PC-9 (cell line): ENCODE results near the gene SND1. TPM values are rescaled to one million over a fixed set of nuclear protein-coding genes. Genes with fewer than 3 reads are reported as not detected.
"Not testable (repeated sequence)": the region's sequence is repeated elsewhere in the genome, so short reads cannot be mapped to it uniquely, and the experiment has no call there.

Source experiments
- BruUV-seq: library from RNA; stranded (reverse); fragments of 400-500 nt; replicated peaks from 2 replicates; lab custom pipeline; 2021; lab: Mats Ljungman, UMichigan
- CTCF ChIA-PET: fragments of 300-600 bp; sonication (Branson Sonifier 250); formaldehyde crosslinking; loops from one replicate; lab custom pipeline; 2022; ENCODE audit warnings: antibody characterized with exemption; lab: Charles Lee
- POLR2A ChIA-PET: fragments of 300-600 bp; sonication (Branson Sonifier 250); formaldehyde crosslinking; loops from one replicate; lab custom pipeline; 2022; ENCODE audit warnings: antibody characterized with exemption; ENCODE audit not compliant: unreplicated experiment; lab: Charles Lee
- DNase-seq, 2 experiments: peaks; one replicate each; pipeline versions ENCODE4 v3.0.0 to v3.0.0-alpha.2; 2015 to 2022; ENCODE audit warnings: mixed read lengths in 1 of 2
- H2AFZ ChIP-seq: fragments of 200-600 bp; sonication (generic); 2 replicates; pipeline ENCODE4 v1.8.1; 2017; ENCODE audit warnings: antibody characterized with exemption
- H3F3A ChIP-seq: fragments of 200-600 bp; sonication (generic); 2 replicates; pipeline ENCODE4 v1.8.1; 2017; ENCODE audit warnings: antibody characterized with exemption, mild to moderate bottlenecking, low read depth; ENCODE audit not compliant: insufficient read depth
- H3K27ac ChIP-seq: fragments of 200-600 bp; sonication (generic); 2 replicates; pipeline ENCODE4 v1.6.1; 2016; ENCODE audit warnings: mixed run types
- H3K27me3 ChIP-seq: fragments of 200-600 bp; sonication (generic); 2 replicates; pipeline ENCODE4 v1.6.1; 2016; ENCODE audit warnings: low read depth, mixed run types; ENCODE audit not compliant: insufficient read depth
- H3K36me3 ChIP-seq: fragments of 200-600 bp; sonication (generic); 2 replicates; pipeline ENCODE4 v1.6.1; 2016; ENCODE audit warnings: low read depth, mixed run types
- H3K4me1 ChIP-seq: fragments of 200-600 bp; sonication (generic); replicated peaks from 2 replicates; pipeline ENCODE4 v1.6.1; 2016; ENCODE audit warnings: mixed run types; ENCODE audit not compliant: insufficient read depth
- H3K4me2 ChIP-seq: fragments of 200-600 bp; sonication (generic); 2 replicates; pipeline ENCODE4 v1.6.1; 2017; ENCODE audit warnings: mixed run types
- H3K4me3 ChIP-seq: fragments of 200-600 bp; sonication (generic); 2 replicates; pipeline ENCODE4 v1.6.1; 2016; ENCODE audit warnings: mixed run types
- H3K79me2 ChIP-seq: fragments of 200-600 bp; sonication (generic); 2 replicates; pipeline ENCODE4 v1.6.1; 2017; ENCODE audit warnings: low read depth, mixed run types
- H3K9me2 ChIP-seq: fragments of 200-600 bp; sonication (generic); 2 replicates; pipeline ENCODE4 v1.8.1; 2017; ENCODE audit warnings: mild to moderate bottlenecking; ENCODE audit not compliant: insufficient read depth
- H3K9me3 ChIP-seq: fragments of 200-600 bp; sonication (generic); 2 replicates; pipeline ENCODE4 v1.8.1; 2016; ENCODE audit warnings: low read depth; ENCODE audit not compliant: insufficient read depth
- H4K20me1 ChIP-seq: fragments of 200-600 bp; sonication (generic); 2 replicates; pipeline ENCODE4 v1.8.1; 2017; ENCODE audit not compliant: insufficient read depth
- EZH2 ChIP-seq: fragments of 200-600 bp; sonication (generic); IDR thresholded peaks from 2 replicates; pipeline ENCODE4 v1.8.0; 2017; ENCODE audit warnings: antibody characterized with exemption, low read depth
- intact Hi-C: fragments of 100-400 bp; cut with micrococcal nuclease; formaldehyde crosslinking; loops from one replicate; pipeline ENCODE4 v1.10.0; 2022; ENCODE audit not compliant: unreplicated experiment
- total RNA-seq: library from RNA; stranded (reverse); gene quantifications from 2 replicates; pipeline ENCODE4 v1.2.3, GENCODE V29; 2021
- TF ChIP-seq, protein P1 (sequence below): fragments of 200-600 bp; sonication (generic); conservative IDR thresholded peaks from 2 replicates; pipeline ENCODE4 v1.6.1; 2017; ENCODE audit warnings: mixed run types, antibody characterized with exemption, mild to moderate bottlenecking, moderate library complexity

The SND1 gene
- total RNA-seq, 1 experiment from 2014 or later: 273 TPM

DNA sequence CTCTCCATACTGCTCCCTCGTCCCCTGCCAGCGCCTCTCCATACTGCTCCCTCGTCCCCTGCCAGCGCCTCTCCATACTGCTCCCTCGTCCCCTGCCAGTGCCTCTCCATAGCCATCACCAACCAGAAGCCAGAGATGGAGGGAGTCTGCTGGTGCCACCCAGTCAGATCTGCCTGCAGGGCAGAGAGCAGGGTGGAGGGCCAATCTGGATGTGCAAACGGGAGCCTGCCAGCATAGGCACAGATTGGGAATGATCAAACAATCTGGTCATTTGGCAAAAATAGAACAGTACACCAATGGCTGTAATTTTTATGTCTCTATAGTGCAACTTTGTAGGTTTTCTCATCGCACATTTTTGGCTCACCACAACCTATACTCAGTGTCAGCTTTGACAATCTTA is 456.1 kb downstream of the SND1 start:
- H3K4me2 ChIP-seq: no peak overlapping the region
- H3K9me3 ChIP-seq: no peaks in the 10 kb centered on the region
- ChIA-PET CTCF (no interaction called here), POLR2A (no interaction called here)
- no peaks in the 10 kb centered on the region for H3K36me3 ChIP-seq
- no TSS peak for BruUV-seq
- intact Hi-C loops: no loop called here
- no peak overlapping the region for H3K27ac ChIP-seq
- H3K4me3 ChIP-seq: no peak overlapping the region
- H3K4me1 ChIP-seq: no peaks in the 10 kb centered on the region
- no peaks in the 10 kb centered on the region for H3K79me2 ChIP-seq
- no peaks in the 10 kb centered on the region for H4K20me1 ChIP-seq
- H2AFZ ChIP-seq: no peak overlapping the region
- no peak for TF ChIP-seq EZH2
- DNase-seq: no peak
- peaks cover 7% of the 10 kb centered on the region for H3K27me3 ChIP-seq
- H3F3A ChIP-seq: no peaks in the 10 kb centered on the region
- no peaks in the 10 kb centered on the region for H3K9me2 ChIP-seq

DNA sequence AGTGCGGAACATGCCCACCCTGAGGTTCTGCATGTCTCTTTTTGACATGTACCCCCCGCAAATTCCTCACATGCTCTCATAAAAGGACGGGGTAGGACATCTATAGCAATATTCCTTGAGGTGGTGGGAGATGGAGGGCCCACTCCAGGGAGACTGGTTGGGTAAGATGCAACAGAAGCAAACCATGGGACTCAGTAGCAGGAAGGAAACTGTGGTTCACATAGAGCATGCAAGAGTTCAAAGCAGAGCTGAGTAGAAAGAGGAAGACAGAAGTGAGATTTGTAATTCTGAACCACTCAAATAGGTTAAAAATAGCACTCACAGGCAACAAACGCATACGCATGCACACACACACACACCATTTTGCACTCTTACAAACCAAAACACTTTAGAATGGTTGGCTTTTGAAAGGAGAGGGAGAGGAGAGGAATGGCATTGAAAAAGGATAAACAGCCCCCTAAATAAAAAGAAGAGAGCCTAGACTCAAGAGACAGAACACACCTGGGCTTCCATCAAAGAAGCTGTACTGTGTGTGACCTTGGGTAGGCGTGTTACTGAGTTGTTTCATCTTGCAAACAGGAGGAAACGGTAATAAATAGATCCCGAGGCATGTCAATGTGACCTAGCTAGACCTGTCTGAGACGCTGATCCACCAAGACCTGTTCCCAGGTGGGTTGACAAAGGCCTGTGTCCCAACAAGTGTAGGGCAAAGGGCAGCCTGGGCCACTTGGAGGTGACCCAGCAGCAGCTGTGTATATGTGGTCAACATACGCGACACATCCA is 456.8 kb downstream of the SND1 start:
- no peak overlapping the region for H3K4me2 ChIP-seq
- H3K4me1 ChIP-seq: no peaks in the 10 kb centered on the region
- no peaks in the 10 kb centered on the region for H4K20me1 ChIP-seq
- no peak overlapping the region for H3K4me3 ChIP-seq
- no peaks in the 10 kb centered on the region for H3K9me2 ChIP-seq
- no peaks in the 10 kb centered on the region for H3K9me3 ChIP-seq
- ChIA-PET POLR2A (no interaction called here), CTCF (no interaction called here)
- TF ChIP-seq, protein P1, sequence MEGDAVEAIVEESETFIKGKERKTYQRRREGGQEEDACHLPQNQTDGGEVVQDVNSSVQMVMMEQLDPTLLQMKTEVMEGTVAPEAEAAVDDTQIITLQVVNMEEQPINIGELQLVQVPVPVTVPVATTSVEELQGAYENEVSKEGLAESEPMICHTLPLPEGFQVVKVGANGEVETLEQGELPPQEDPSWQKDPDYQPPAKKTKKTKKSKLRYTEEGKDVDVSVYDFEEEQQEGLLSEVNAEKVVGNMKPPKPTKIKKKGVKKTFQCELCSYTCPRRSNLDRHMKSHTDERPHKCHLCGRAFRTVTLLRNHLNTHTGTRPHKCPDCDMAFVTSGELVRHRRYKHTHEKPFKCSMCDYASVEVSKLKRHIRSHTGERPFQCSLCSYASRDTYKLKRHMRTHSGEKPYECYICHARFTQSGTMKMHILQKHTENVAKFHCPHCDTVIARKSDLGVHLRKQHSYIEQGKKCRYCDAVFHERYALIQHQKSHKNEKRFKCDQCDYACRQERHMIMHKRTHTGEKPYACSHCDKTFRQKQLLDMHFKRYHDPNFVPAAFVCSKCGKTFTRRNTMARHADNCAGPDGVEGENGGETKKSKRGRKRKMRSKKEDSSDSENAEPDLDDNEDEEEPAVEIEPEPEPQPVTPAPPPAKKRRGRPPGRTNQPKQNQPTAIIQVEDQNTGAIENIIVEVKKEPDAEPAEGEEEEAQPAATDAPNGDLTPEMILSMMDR: no peak
- no peak for TF ChIP-seq EZH2
- intact Hi-C loops: no loop called here
- no peak overlapping the region for H3K27ac ChIP-seq
- no peak overlapping the region for H2AFZ ChIP-seq
- H3K79me2 ChIP-seq: no peaks in the 10 kb centered on the region
- peaks cover 7% of the 10 kb centered on the region for H3K27me3 ChIP-seq
- BruUV-seq: no TSS peak
- no peaks in the 10 kb centered on the region for H3K36me3 ChIP-seq
- H3F3A ChIP-seq: no peaks in the 10 kb centered on the region
- DNase-seq: no peak

DNA sequence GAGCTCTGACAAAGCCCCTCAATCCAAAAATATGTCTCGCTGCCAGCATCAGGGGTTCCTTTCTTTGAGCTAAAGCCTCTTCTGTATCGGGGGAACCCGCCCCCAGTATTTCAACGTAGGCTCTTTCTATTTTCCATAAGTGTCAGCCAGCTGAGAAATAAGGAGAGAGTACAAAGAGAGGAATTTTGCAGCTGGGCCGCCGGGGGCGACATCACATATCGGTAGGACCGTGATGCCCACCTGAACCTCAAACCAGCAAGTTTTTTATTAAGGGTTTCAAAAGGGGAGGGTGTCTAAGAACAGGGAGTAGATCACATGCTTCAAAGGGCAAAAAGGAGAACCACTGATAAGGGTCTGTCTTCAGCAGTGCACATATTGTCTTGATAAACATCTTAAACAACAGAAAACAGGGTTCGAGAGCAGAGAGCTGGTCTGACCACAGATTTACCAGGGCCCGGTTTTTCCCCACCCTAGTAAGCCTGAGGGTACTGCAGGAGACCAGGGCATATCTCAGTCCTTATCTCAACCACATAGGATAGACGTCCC is 457.5 kb downstream of the SND1 start:
- intact Hi-C loops, H3K4me2 ChIP-seq, H3K4me3 ChIP-seq, BruUV-seq, H3F3A ChIP-seq, POLR2A ChIA-PET, H3K9me2 ChIP-seq, DNase-seq, H3K4me1 ChIP-seq, H4K20me1 ChIP-seq, H3K27ac ChIP-seq, CTCF ChIA-PET, H3K79me2 ChIP-seq, H3K9me3 ChIP-seq, H3K27me3 ChIP-seq, H3K36me3 ChIP-seq, H2AFZ ChIP-seq: not testable (repeated sequence)

DNA sequence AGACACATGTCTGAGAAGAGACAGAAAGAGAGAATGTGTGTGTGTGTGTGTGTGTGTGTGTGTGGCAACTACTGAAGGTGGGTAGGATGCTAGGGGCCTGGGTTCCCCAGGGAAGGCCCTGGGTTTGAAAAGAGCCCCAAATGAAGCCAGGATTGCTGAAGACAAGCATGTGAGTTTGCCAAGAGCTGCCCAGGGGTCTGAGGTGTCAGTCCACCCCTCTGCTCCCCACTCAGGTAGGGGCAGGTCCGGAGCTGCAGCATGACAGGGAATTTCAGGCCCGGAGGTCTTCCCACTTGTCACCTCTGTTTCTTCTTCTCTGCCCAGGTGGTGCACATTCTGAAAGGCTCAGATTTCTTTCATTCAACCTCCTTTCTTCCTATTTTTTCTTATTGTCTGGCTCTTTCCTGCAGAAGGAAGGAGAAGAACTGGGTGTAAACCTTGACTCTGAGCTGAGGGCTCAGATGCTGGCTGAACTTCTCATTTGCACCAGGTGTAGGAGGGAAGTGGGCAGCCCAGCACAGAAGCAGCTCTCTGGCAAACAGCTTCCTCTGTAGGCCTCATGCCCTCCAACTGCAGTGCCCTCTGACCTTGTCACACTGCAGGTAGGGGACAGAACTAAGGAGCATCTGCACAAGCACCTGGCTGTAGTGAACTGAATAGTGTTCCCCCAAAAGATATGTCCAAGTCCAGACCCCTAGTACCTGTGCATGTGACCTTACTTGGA is 458.8 kb downstream of the SND1 start:
- H3F3A ChIP-seq: no peaks in the 10 kb centered on the region
- TF ChIP-seq, protein P1: no peak
- TF ChIP-seq EZH2: no peak
- ChIA-PET CTCF (interaction anchor here (2.1 kb wide), 1 partner anchor 98 kb away, joined by 6 read pairs; no protein-coding TSS in a partner anchor), POLR2A (interaction anchor here (0.6 kb wide), 1 partner anchor 161 kb away, joined by 3 read pairs; no protein-coding TSS in a partner anchor)
- H3K36me3 ChIP-seq: no peaks in the 10 kb centered on the region
- DNase-seq: no peak
- H4K20me1 ChIP-seq: no peaks in the 10 kb centered on the region
- peaks cover 7% of the 10 kb centered on the region for H3K27me3 ChIP-seq
- 0 out of 2 replicates have a peak, but pooled peaks cover 4% of the 10 kb centered on the region for H3K4me1 ChIP-seq
- no peak overlapping the region for H2AFZ ChIP-seq
- intact Hi-C loops: no loop called here
- no TSS peak for BruUV-seq
- H3K4me2 ChIP-seq: no peak overlapping the region
- no peaks in the 10 kb centered on the region for H3K9me3 ChIP-seq
- H3K9me2 ChIP-seq: no peaks in the 10 kb centered on the region
- H3K79me2 ChIP-seq: no peaks in the 10 kb centered on the region
- no peak overlapping the region for H3K4me3 ChIP-seq
- no peak overlapping the region for H3K27ac ChIP-seq
